Right lobe of liver (tissue), 6 donors: ENCODE results near the gene TOMM34. TPM values are rescaled to one million over a fixed set of nuclear protein-coding genes. Genes with fewer than 3 reads are reported as not detected.

Source experiments
- ATAC-seq, 4 donors: fragments of 200-7000 bp; cut with Tn5 transposase; one replicate each; pipeline ENCODE4 v1.9.1; 2020; ENCODE audit warnings: mild to moderate bottlenecking in 4 of 4, moderate library complexity in 4 of 4
- DNase-seq, 3 donors: peaks; one replicate each; pipeline ENCODE4 v3.0.0-alpha.2; 2020
- H3K27ac ChIP-seq, 3 donors: fragments of 200-600 bp; one replicate each; pipeline ENCODE4 v1.8.0; 2022
- H3K27me3 ChIP-seq, 2 donors: fragments of 200-600 bp; one replicate each; pipeline ENCODE4 v1.8.0; 2022
- H3K36me3 ChIP-seq, 4 donors: fragments of 200-600 bp; sonication (generic) in 1 of 4; one replicate each; pipeline versions ENCODE4 v1.5.1 to v1.8.0; 2017 to 2022; ENCODE audit warnings: control low read depth in 1 of 4
- H3K4me1 ChIP-seq, 4 donors: fragments of 200-600 bp; sonication (generic) in 1 of 4; one replicate each; pipeline versions ENCODE4 v1.5.1 to v1.8.0; 2017 to 2022; ENCODE audit warnings: control low read depth in 1 of 4
- H3K4me3 ChIP-seq, 3 donors: fragments of 200-600 bp; one replicate each; pipeline ENCODE4 v1.8.0; 2022
- H3K9me3 ChIP-seq, 4 donors: fragments of 200-600 bp; sonication (generic) in 1 of 4; one replicate each; pipeline versions ENCODE4 v1.5.1 to v1.8.0; 2017 to 2022; ENCODE audit warnings: control low read depth in 1 of 4
- POLR2A ChIP-seq: fragments of 450-650 bp; IDR thresholded peaks from one replicate; pipeline ENCODE4 v1.6.1; 2017; ENCODE audit warnings: antibody characterized with exemption, mild to moderate bottlenecking
- WGBS: methylation state at CpG from one replicate; pipeline ENCODE4 v1.1.6; 2018; ENCODE audit warnings: low coverage, low lambda C conversion rate; ENCODE audit not compliant: insufficient coverage; ENCODE audit errors: missing lambda C conversion rate; 5-methylcytosine and 5-hydroxymethylcytosine counted together
- intact Hi-C, 2 donors: fragments of 100-400 bp; cut with DNase I; formaldehyde crosslinking; loops; one replicate each; pipeline versions ENCODE4 v1.11.2 to v1.14.1; 2022
- total RNA-seq, 6 experiments: library from RNA; depleted of rRNA in 2 of 6; stranded (reverse); fragments of >200 nt in 2 of 6; fragmentation: NEBNext Ultra II Directional in 3 of 6; extraction: Animal tissue kit (Norgen Biotek cat#: 25700) in 3 of 6; gene quantifications; one replicate each; pipeline versions ENCODE4 v1.1.0 to v1.2.4, GENCODE V29; 2016 to 2023
- TF ChIP-seq, protein P1 (sequence below), 4 donors: fragments of 200-600 bp in 3 of 4; fragments of 450-650 bp in 1 of 4; IDR thresholded peaks; one replicate each; pipeline versions ENCODE4 v1.5.1 to v1.8.0; 2016 to 2022; ENCODE audit warnings: antibody characterized with exemption in 4 of 4, mild to moderate bottlenecking in 2 of 4
- donor health status: DM: no; HTN: yes; CAD: no.
- donor health status: DM: no; HTN: no; CAD: no.
- donor health status: DM: no; HTN: no; CAD: no.
- donor health status: DM: no; HTN: yes; CAD: no.
- donor health status: DM: no; HTN: yes; CAD: no.

Gene TOMM34
- total RNA-seq, 6 experiments from 2014 or later = 6.7 to 17.7 (median 10.0) TPM

GRCh38 chr20:44930517-44931168 is 29.6 kb downstream of the TOMM34 start:
- 86% methylated on average over 5 of the region's 18 CpGs for WGBS
- H3K27ac ChIP-seq = no peak overlapping the region
- intact Hi-C loops = no loop called here
- DNase-seq = no peak
- no peak overlapping the region for H3K4me3 ChIP-seq
- peaks cover 0 to 3% (median under 1%) of the 10 kb centered on the region in 4 donors for H3K36me3 ChIP-seq
- no peaks in the 10 kb centered on the region for H3K27me3 ChIP-seq
- no peak for ATAC-seq
- no peaks in the 10 kb centered on the region for H3K4me1 ChIP-seq
- TF ChIP-seq POLR2A = no peak
- TF ChIP-seq, protein P1, sequence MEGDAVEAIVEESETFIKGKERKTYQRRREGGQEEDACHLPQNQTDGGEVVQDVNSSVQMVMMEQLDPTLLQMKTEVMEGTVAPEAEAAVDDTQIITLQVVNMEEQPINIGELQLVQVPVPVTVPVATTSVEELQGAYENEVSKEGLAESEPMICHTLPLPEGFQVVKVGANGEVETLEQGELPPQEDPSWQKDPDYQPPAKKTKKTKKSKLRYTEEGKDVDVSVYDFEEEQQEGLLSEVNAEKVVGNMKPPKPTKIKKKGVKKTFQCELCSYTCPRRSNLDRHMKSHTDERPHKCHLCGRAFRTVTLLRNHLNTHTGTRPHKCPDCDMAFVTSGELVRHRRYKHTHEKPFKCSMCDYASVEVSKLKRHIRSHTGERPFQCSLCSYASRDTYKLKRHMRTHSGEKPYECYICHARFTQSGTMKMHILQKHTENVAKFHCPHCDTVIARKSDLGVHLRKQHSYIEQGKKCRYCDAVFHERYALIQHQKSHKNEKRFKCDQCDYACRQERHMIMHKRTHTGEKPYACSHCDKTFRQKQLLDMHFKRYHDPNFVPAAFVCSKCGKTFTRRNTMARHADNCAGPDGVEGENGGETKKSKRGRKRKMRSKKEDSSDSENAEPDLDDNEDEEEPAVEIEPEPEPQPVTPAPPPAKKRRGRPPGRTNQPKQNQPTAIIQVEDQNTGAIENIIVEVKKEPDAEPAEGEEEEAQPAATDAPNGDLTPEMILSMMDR (IDR thresholded peaks at IDR 0.05) = no peak
- no peaks in the 10 kb centered on the region for H3K9me3 ChIP-seq

DNA sequence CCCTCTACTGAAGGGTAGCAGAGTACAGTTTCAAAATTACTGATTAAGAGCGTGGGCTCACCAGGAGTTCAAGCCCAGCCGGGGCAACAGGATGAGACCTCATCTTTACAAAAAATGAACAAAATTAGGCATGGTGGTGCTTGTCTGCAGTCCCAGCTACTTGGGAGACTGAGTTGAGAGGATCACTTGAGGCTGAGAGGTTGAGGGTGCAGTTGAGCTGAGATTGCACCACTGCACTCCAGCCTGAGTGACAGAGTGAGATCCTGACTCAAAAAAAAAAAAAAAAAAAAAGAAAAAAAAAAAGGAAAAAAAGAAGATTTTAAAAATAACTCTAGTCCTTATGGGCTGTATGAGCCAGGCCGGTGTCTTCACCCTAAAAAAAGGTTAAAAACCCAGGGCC is 31.6 kb downstream of the TOMM34 start:
- Histone ChIP-seq H3K27ac (no peak overlapping the region), H3K9me3 (no peaks in the 10 kb centered on the region), H3K36me3 (peaks cover 0 to 3% (median under 1%) of the 10 kb centered on the region in 4 donors), H3K27me3 (no peaks in the 10 kb centered on the region), H3K4me1 (no peaks in the 10 kb centered on the region), H3K4me3 (no peak overlapping the region)
- 77% methylated on average over 3 of the region's 3 CpGs for whole genome bisulfite sequencing
- no peak for DNase-seq
- intact Hi-C loops = no loop called here
- no peak for ATAC-seq
- no peak for TF ChIP-seq POLR2A
- TF ChIP-seq, protein P1 (IDR thresholded peaks at IDR 0.05) = no peak

- Histone ChIP-seq H3K36me3 (no peaks in the 10 kb centered on the region), H3K27ac (no peak overlapping the region), H3K4me1 (no peaks in the 10 kb centered on the region), H3K27me3 (no peaks in the 10 kb centered on the region), H3K4me3 (no peak overlapping the region), H3K9me3 (no peaks in the 10 kb centered on the region)
- TF ChIP-seq, protein P1 (IDR thresholded peaks at IDR 0.05) = no peak
- TF ChIP-seq POLR2A = no peak
- ATAC-seq = no peak
- no peak for DNase-seq
- WGBS = 82% methylated on average over 4 of the region's 4 CpGs
- intact Hi-C loops = no loop called here
Measured at GRCh38 chr20:44924541-44924940, 35.7 kb downstream of the TOMM34 start.

GRCh38 chr20:44921447-44921846 is 38.8 kb downstream of the TOMM34 start:
- TF ChIP-seq, protein P1 (IDR thresholded peaks at IDR 0.05) = no peak
- TF ChIP-seq POLR2A = no peak
- Histone ChIP-seq H3K27me3 (no peaks in the 10 kb centered on the region), H3K9me3 (no peaks in the 10 kb centered on the region), H3K4me3 (no peak overlapping the region), H3K27ac (no peak overlapping the region), H3K4me1 (no peaks in the 10 kb centered on the region), H3K36me3 (no peaks in the 10 kb centered on the region)
- WGBS = no CpG with 5 or more reads among the region's 14 CpGs
- intact Hi-C loops = no loop called here
- no peak for ATAC-seq
- no peak for DNase-seq

- TF ChIP-seq, protein P1 (IDR thresholded peaks at IDR 0.05) = no peak
- no peak for TF ChIP-seq POLR2A
- Histone ChIP-seq H3K4me1 (no peaks in the 10 kb centered on the region), H3K36me3 (no peaks in the 10 kb centered on the region), H3K27ac (no peak overlapping the region), H3K4me3 (no peak overlapping the region), H3K9me3 (no peaks in the 10 kb centered on the region), H3K27me3 (no peaks in the 10 kb centered on the region)
- ATAC-seq = no peak
- no CpG with 5 or more reads among the region's 10 CpGs for WGBS
- no peak for DNase-seq
- intact Hi-C loops = no loop called here
Measured at GRCh38 chr20:44918761-44919160, 41.4 kb downstream of the TOMM34 start.
